H9 (cell line): ENCODE data around the gene RAD1. TPM values are rescaled to one million over a fixed set of nuclear protein-coding genes. Genes with fewer than 3 reads are reported as not detected.

Source experiments
- DNase-seq: peaks from one replicate; pipeline ENCODE4 v3.0.0-alpha.2; 2017
- H2AFZ ChIP-seq: one replicate; pipeline ENCODE4 v1.6.1; 2013; ENCODE audit warnings: mild to moderate bottlenecking, low read length, control low read depth, moderate library complexity
- H2AK5ac ChIP-seq: 2 replicates; pipeline ENCODE4 v1.6.1; 2013; ENCODE audit warnings: low read length, control low read depth, mixed read lengths; ENCODE audit not compliant: insufficient read length
- H2BK120ac ChIP-seq: one replicate; pipeline ENCODE4 v1.6.1; 2013; ENCODE audit warnings: low read depth, mild to moderate bottlenecking, low read length, control low read depth, inconsistent platforms; ENCODE audit not compliant: poor library complexity, severe bottlenecking
- H2BK12ac ChIP-seq: 2 replicates; pipeline ENCODE4 v1.6.1; 2013; ENCODE audit warnings: low read length, control low read depth, mixed read lengths, low read depth; ENCODE audit not compliant: insufficient read length
- H2BK15ac ChIP-seq: 2 replicates; pipeline ENCODE4 v1.6.1; 2013; ENCODE audit warnings: low read depth, low read length, control low read depth
- H2BK20ac ChIP-seq: one replicate; pipeline ENCODE4 v1.6.1; 2013; ENCODE audit warnings: low read depth, mild to moderate bottlenecking, low read length, control low read depth, inconsistent platforms; ENCODE audit not compliant: poor library complexity, severe bottlenecking
- H2BK5ac ChIP-seq: 2 replicates; pipeline ENCODE4 v1.6.1; 2013; ENCODE audit warnings: low read length, control low read depth, mixed read lengths; ENCODE audit not compliant: insufficient read length
- H3K14ac ChIP-seq: 2 replicates; pipeline ENCODE4 v1.6.1; 2013; ENCODE audit warnings: low read length, control low read depth; ENCODE audit not compliant: insufficient read depth
- H3K18ac ChIP-seq: 2 replicates; pipeline ENCODE4 v1.6.1; 2013; ENCODE audit warnings: low read depth, mild to moderate bottlenecking, mixed read lengths, low read length, control low read depth; ENCODE audit not compliant: insufficient read length
- H3K23ac ChIP-seq: 2 replicates; pipeline ENCODE4 v1.6.1; 2013; ENCODE audit warnings: low read length, control low read depth, mixed read lengths, low read depth; ENCODE audit not compliant: insufficient read length
- H3K23me2 ChIP-seq: 2 replicates; pipeline ENCODE4 v1.6.1; 2013; ENCODE audit warnings: low read depth, mild to moderate bottlenecking, mixed read lengths, low read length, control low read depth; ENCODE audit not compliant: insufficient read length, poor library complexity, severe bottlenecking
- H3K27ac ChIP-seq: 2 replicates; pipeline ENCODE4 v1.5.1; 2013; ENCODE audit warnings: low read length, control low read depth, mixed read lengths, low read depth; ENCODE audit not compliant: insufficient read length
- H3K27me3 ChIP-seq: 2 replicates; pipeline ENCODE4 v1.6.1; 2013; ENCODE audit warnings: low read length, control low read depth, inconsistent platforms; ENCODE audit not compliant: insufficient read depth
- H3K4ac ChIP-seq: 2 replicates; pipeline ENCODE4 v1.6.1; 2013; ENCODE audit warnings: low read depth, mild to moderate bottlenecking, control low read depth, inconsistent platforms, low read length, moderate library complexity
- H3K4me1 ChIP-seq: 2 replicates; pipeline ENCODE4 v1.6.1; 2013; ENCODE audit warnings: low read length, control low read depth, inconsistent platforms; ENCODE audit not compliant: insufficient read depth
- H3K4me2 ChIP-seq: 2 replicates; pipeline ENCODE4 v1.6.1; 2013; ENCODE audit warnings: low read length, control low read depth, mixed read lengths; ENCODE audit not compliant: insufficient read length, insufficient read depth
- H3K56ac ChIP-seq: 2 replicates; pipeline ENCODE4 v1.6.1; 2013; ENCODE audit warnings: low read depth, mild to moderate bottlenecking, mixed read lengths, low read length, control low read depth; ENCODE audit not compliant: insufficient read length
- H3K79me1 ChIP-seq: 2 replicates; pipeline ENCODE4 v1.6.1; 2013; ENCODE audit warnings: low read depth, mild to moderate bottlenecking, moderate library complexity, low read length, control low read depth, inconsistent platforms; ENCODE audit not compliant: insufficient read depth, poor library complexity, severe bottlenecking
- H3K79me2 ChIP-seq: 2 replicates; pipeline ENCODE4 v1.6.1; 2013; ENCODE audit warnings: low read length, control low read depth, inconsistent platforms; ENCODE audit not compliant: insufficient read depth
- H3K9ac ChIP-seq: 2 replicates; pipeline ENCODE4 v1.6.1; 2013; ENCODE audit warnings: low read length, control low read depth, mixed read lengths; ENCODE audit not compliant: insufficient read length; ENCODE audit errors: extremely low read depth
- H3K9me3 ChIP-seq: one replicate; pipeline ENCODE4 v1.6.1; 2013; ENCODE audit warnings: low read depth, low read length, inconsistent platforms; ENCODE audit not compliant: control insufficient read depth
- H3T11ph ChIP-seq: one replicate; pipeline ENCODE4 v1.6.1; 2013; ENCODE audit warnings: mild to moderate bottlenecking, low read length, control low read depth, inconsistent platforms
- H4K20me1 ChIP-seq: one replicate; pipeline ENCODE4 v1.6.1; 2013; ENCODE audit not compliant: control insufficient read depth, insufficient read length, insufficient read depth
- H4K5ac ChIP-seq: 2 replicates; pipeline ENCODE4 v1.6.1; 2013; ENCODE audit warnings: low read depth, mild to moderate bottlenecking, mixed read lengths, low read length, control low read depth; ENCODE audit not compliant: insufficient read length
- H4K8ac ChIP-seq: replicated peaks from 2 replicates; pipeline ENCODE4 v1.6.1; 2013; ENCODE audit warnings: low read length, control low read depth, mixed read lengths, low read depth; ENCODE audit not compliant: insufficient read length
- H4K91ac ChIP-seq: 2 replicates; pipeline ENCODE4 v1.6.1; 2013; ENCODE audit warnings: low read depth, mild to moderate bottlenecking, moderate library complexity, mixed read lengths, low read length, control low read depth; ENCODE audit not compliant: insufficient read length
- H3K27ac Mint-ChIP-seq, 3 experiments: 2 replicates in 2 of 3; 3 replicates in 1 of 3; pipeline ENCODE4 v1.8.0; 2020 to 2021; ENCODE audit warnings: mixed read lengths in 3 of 3, mild to moderate bottlenecking in 1 of 3, moderate library complexity in 1 of 3
- H3K27me3 Mint-ChIP-seq: 2 replicates; pipeline ENCODE4 v1.8.0; 2021; ENCODE audit warnings: low read depth, mild to moderate bottlenecking, moderate library complexity, mixed read lengths
- H3K36me3 Mint-ChIP-seq, 3 experiments: 2 replicates in 2 of 3; 3 replicates in 1 of 3; pipeline ENCODE4 v1.8.0; 2020 to 2021; ENCODE audit warnings: low read depth in 3 of 3, mixed read lengths in 3 of 3; ENCODE audit not compliant: insufficient read depth in 1 of 3
- H3K4me1 Mint-ChIP-seq, 2 experiments: 2 replicates each; pipeline ENCODE4 v1.8.0; 2020; ENCODE audit warnings: mixed read lengths in 2 of 2
- H3K4me3 Mint-ChIP-seq, 2 experiments: 2 replicates in 1 of 2; 3 replicates in 1 of 2; pipeline ENCODE4 v1.8.0; 2020 to 2021; ENCODE audit warnings: mild to moderate bottlenecking in 2 of 2, mixed read lengths in 2 of 2, moderate library complexity in 1 of 2
- H3K9me3 Mint-ChIP-seq, 2 experiments: 2 replicates in 1 of 2; 3 replicates in 1 of 2; pipeline ENCODE4 v1.8.0; 2020; ENCODE audit warnings: mild to moderate bottlenecking in 2 of 2, mixed read lengths in 2 of 2, moderate library complexity in 1 of 2
- CTCF ChIP-seq: fragments of 200-600 bp; sonication (generic); conservative IDR thresholded peaks from 3 replicates; pipeline ENCODE4 v1.8.0; 2021; ENCODE audit warnings: antibody characterized with exemption, mild to moderate bottlenecking
- WGBS: extraction: QIAGEN DNeasy Blood & Tissue Kit; methylation state at CpG from one replicate; pipeline ENCODE4 v1.1.7; 2013; ENCODE audit warnings: missing lambda C conversion rate, low lambda C conversion rate, mixed read lengths; ENCODE audit not compliant: insufficient read length; ENCODE audit errors: extremely low coverage; 5-methylcytosine and 5-hydroxymethylcytosine counted together
- total RNA-seq: library from RNA; stranded (reverse); gene quantifications from 2 replicates; pipeline ENCODE4 v1.2.1, GENCODE V29; 2021

Gene RAD1
- total RNA-seq, 1 experiment from 2014 or later = 39.5 TPM

DNA sequence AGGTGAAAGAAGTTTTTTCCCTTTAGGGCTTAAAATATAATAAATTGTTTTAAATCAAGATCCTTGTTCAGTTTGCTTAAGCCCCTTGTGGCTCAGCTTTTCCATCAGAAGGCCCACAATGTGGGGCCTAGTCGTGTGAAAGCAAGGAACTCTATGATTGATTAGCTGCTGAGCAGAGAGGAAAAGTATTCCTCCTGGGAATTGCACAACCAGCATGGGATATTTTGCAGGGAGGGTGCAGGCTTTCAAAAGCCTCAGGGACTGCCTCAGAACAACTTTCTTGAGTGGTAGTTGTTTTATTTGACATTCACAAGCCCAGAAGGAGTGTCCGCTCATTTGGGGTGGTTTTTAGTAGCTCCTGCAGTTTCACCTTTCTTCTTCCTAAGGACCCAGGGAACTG lies 56.5 kb downstream of the RAD1 start:
- H3K23me2 ChIP-seq = no peaks in the 10 kb centered on the region
- no peak overlapping the region for H3K14ac ChIP-seq
- H2BK5ac ChIP-seq = no peak overlapping the region
- TF ChIP-seq CTCF = no peak
- Mint-ChIP-seq H3K4me1 (peaks cover 12 to 14% of the 10 kb centered on the region in 2 experiments), H3K36me3 (peaks cover 0 to 2% (median 0%) of the 10 kb centered on the region in 3 experiments; a peak in 1 of 7 replicates), H3K27ac (no peak overlapping the region), H3K27me3 (no peaks in the 10 kb centered on the region; the same call in 1 of the 2 replicates), H3K9me3 (no peaks in the 10 kb centered on the region; a peak in 1 of 5 replicates), H3K4me3 (no peak overlapping the region)
- no peaks in the 10 kb centered on the region for H3K27me3 ChIP-seq
- no CpG with 5 or more reads among the region's 2 CpGs for WGBS
- H4K5ac ChIP-seq = no peak overlapping the region
- no peak overlapping the region for H3T11ph ChIP-seq
- no peak overlapping the region for H2AK5ac ChIP-seq
- no peak overlapping the region for H2BK120ac ChIP-seq
- H4K8ac ChIP-seq = no peak overlapping the region
- no peak overlapping the region for H3K9ac ChIP-seq
- no peak overlapping the region for H4K91ac ChIP-seq
- no peaks in the 10 kb centered on the region for H3K79me2 ChIP-seq
- no peak overlapping the region for H2BK12ac ChIP-seq
- H3K9me3 ChIP-seq = no peaks in the 10 kb centered on the region
- no peaks in the 10 kb centered on the region for H3K79me1 ChIP-seq
- no peaks in the 10 kb centered on the region for H4K20me1 ChIP-seq
- no peak overlapping the region for H3K4me2 ChIP-seq
- H3K27ac ChIP-seq = no peak overlapping the region
- peaks cover 12% of the 10 kb centered on the region; the same call in 1 of the 2 replicates for H3K4me1 ChIP-seq
- no peak for DNase-seq
- H2BK15ac ChIP-seq = no peak overlapping the region
- no peak overlapping the region for H3K4ac ChIP-seq
- no peak overlapping the region for H3K56ac ChIP-seq
- H3K23ac ChIP-seq = no peak overlapping the region
- no peak overlapping the region for H3K18ac ChIP-seq
- H2BK20ac ChIP-seq = no peak overlapping the region
- H2AFZ ChIP-seq = no peak overlapping the region
